GM12875 (cell line): Measurements from ENCODE around the gene C14orf180.

Experiments
- H3K4me3 ChIP-seq: one replicate; pipeline ENCODE4 v1.5.1; 2011; ENCODE audit warnings: low read depth, low read length, control low read depth
- TF ChIP-seq, protein P1 (sequence below): IDR thresholded peaks from 2 replicates; pipeline ENCODE4 v1.5.1; 2011; ENCODE audit warnings: low read depth, mild to moderate bottlenecking, control low read depth, inconsistent platforms, low read length, moderate library complexity, borderline replicate concordance; ENCODE audit not compliant: insufficient read depth

The C14orf180 gene

DNA sequence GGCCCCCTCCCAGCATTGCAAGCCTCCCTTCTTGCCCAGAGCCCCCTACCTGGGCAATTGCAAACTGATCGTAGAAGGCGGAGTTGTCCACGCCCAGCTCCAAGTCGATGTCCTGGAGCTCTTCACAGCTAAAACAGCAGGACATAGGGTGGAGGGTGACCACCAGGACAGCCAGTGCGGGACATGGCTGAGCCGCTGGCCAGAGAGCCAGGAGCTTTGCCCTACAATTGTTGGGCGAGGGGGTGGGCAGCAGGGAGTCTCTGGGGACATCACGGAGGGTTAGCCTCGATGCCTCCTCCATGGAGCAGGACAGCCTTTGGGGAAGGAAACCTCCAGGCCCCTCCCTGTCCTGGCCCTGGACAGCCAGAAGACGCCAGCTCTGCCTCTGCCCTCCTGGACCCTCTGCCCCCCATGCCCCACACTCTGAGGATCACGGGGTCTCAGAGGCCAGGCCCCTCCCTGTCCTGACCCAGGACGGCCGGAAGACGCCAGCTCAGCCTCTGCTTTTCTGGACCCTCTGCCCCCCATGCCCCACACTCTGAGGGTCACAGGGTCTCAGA is 15.6 kb downstream of the C14orf180 start:
- TF ChIP-seq, protein P1, sequence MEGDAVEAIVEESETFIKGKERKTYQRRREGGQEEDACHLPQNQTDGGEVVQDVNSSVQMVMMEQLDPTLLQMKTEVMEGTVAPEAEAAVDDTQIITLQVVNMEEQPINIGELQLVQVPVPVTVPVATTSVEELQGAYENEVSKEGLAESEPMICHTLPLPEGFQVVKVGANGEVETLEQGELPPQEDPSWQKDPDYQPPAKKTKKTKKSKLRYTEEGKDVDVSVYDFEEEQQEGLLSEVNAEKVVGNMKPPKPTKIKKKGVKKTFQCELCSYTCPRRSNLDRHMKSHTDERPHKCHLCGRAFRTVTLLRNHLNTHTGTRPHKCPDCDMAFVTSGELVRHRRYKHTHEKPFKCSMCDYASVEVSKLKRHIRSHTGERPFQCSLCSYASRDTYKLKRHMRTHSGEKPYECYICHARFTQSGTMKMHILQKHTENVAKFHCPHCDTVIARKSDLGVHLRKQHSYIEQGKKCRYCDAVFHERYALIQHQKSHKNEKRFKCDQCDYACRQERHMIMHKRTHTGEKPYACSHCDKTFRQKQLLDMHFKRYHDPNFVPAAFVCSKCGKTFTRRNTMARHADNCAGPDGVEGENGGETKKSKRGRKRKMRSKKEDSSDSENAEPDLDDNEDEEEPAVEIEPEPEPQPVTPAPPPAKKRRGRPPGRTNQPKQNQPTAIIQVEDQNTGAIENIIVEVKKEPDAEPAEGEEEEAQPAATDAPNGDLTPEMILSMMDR, result no peak
- H3K4me3 ChIP-seq, result no peak overlapping the region

DNA sequence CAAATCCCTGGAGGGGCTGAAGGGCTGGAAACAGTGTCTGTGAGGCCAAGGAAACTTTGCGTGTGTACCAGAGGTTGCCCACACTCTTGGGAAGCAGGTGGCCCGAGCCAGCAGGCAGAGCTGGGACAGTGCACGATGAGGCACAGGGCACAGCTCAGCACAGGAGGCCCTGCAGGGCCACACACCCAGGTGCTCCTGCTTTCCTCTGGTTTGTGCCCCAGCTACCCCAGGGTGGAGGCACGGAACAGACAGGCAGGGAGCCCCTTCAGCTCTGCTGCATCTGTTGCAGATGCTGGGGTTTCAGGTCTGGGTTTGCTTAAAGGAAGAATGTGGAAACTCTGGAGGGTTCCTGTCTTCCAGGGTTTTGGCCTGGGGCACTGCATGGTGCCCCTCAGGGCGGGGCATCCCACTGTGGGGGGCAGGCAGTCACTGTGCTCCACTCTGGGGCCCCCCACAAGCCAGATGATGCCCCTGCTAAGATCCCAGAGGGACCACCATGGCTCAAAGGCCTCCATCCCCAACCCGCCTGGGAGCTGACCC is 16.4 kb downstream of the C14orf180 start:
- TF ChIP-seq, protein P1, result no peak
- H3K4me3 ChIP-seq, result no peak overlapping the region

DNA sequence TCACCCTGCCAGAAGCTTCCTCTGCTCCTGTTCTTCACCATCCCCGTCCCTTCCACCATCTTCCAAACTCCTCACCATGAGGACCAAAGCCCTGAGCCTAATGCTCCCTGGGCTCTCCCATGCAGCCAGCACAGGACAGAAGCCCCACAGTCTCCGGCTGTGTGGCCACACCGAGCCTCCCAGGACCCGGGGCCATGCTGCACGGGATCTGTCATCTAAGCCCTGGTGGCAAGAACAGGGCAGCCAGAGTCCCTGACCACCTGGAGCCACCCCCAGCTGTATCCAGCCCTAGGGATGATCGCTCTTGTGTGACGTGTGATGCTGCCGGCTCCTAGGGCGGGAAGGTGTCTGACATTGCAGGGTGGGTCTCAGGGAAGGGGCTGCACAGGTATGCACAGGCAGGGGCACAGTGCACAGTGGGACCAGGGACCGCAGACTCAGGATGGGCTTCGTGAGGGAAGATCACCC is 16.9 kb downstream of the C14orf180 start:
- TF ChIP-seq, protein P1, result no peak
- no peak overlapping the region for H3K4me3 ChIP-seq

DNA sequence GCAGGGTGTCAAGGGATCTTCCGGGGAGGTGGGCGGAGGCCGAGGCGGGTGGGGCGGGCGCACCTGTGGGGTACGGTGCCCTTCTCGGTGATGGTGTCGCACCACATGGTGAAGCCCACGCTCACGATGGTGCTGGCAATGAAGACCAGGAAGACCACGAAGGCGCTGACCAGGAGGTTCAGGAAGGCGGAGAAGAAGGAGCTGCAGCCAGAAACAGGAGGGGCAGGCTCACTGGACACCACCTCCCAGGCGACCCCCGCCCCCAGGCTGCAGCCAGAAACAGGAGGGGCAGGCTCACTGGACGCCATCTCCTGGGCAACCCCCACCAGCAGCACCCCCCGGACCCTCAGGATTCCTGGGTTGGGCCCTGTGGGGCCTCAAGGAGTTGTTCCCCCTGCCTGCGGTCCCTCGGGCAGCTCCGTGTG is 17.4 kb downstream of the C14orf180 start:
- TF ChIP-seq, protein P1, result no peak
- no peak overlapping the region for H3K4me3 ChIP-seq

DNA sequence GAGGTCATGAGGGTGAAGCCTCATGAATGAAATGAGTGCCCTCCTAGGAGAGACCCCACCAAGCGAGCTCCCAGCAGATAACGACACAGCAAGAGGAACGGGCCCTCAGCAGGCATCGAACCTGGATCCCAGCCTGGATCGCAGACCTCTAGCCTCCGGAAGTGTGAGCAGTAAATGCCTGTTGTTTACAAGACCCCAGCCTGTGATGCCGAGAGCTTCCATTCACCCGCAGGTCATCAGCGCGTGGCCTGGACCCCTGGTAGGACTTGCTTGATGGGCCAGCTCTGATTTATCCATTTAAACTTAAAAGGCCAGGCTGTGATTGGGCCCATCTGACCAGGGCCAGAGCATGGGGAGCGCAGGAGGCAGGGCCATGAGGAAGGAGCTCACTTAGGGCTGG is 18.0 kb downstream of the C14orf180 start:
- H3K4me3 ChIP-seq, result no peak overlapping the region
- TF ChIP-seq, protein P1, result no peak

DNA sequence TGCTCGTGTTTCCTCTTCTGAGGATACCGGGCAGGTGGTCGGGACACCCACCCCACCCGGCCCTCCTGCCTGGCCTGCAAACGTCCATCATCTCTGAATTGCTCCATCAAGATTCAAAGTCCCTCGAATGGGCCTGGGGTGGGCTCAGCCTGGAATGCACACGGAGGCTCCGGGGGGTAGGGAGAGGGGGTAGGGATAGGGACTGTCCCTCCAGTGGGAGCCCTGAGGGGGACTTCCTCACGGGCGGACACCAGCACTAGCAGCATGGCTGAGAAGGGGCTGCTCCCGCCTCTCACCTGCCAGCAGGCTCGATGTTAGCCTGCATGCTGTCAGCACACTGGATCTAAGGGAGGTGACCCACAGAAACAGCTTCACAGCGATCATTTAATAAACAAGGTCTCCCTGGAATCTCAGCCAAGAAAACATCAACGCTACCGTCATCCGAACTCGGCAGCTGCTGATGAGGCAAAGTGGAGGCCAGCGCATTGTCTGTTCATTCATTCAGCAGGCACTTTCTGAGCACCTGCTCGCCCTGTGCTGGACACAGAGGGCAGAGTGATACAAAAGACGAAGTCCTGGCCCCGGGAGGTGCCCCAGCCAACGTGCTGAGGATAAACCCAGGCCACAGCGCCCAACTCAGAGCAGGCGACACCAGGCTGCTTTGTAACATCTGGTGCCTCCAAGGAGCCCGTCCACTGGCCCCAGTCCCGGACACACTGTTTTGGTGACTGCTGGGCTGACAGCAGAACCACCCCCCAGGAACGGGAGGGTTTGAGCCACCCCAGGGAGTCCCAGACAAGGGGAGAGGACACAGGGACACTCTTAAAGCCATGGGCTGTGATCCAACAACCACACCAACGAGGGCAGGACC is 18.7 kb downstream of the C14orf180 start:
- TF ChIP-seq, protein P1, result no peak
- no peak overlapping the region for H3K4me3 ChIP-seq

DNA sequence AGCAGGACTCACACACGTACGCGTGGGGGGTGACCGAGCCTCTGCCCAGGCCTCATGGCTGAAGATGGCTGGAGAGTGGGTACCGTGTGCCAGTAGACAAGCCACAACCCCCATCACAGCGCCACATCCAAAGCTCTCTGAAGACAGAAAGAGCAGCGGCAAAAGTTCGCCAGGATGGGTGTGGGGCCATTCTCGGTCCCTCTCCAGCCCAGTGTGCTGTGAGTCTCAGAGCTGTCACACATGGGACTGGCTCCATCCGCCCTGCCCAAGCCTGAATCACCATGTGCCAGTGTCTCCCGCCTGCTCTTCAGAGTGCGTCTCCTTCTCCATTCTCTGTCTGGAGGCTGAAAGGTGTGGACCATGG is 19.3 kb downstream of the C14orf180 start:
- H3K4me3 ChIP-seq, result no peak overlapping the region
- TF ChIP-seq, protein P1, result no peak
